ENCODE measurements around the gene SH3BP4.

SH3BP4 gene

DNA sequence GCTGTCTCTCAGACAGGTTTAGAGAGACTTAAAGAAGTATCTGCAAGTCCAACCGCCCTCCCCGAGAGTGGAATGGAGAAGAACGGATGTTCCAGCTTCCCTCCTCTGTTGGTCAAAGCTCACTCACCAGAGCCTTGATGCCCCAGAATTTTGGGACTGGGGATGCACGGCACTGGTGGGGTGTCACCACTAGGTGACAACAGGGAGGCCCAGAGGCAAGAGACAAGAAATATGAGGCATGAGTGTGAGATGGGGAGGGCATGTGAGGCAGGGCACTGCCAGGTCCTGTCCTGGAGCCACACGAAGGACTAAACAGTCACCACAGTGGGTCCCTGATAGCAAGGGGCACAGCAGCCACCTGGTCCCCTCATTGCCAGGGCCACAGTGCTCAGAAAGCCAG, 35.1 kb upstream of the SH3BP4 start:
- no peak for DNase-seq
- no peak overlapping the region for H3K4me2 ChIP-seq (ENCODE audit: low read length, poor library complexity, severe bottlenecking)
- peak overlapping the region; percentile 83 to 96 for H2BK12ac ChIP-seq (ENCODE audit: low read length in 2 of 2)
- no peaks in the 10 kb centered on the region for H3K9me3 ChIP-seq (ENCODE audit: control insufficient read depth, low read length)
- H2AK5ac ChIP-seq (ENCODE audit: low read length, severe bottlenecking), result peak overlapping the region; percentile 53
- H2BK5ac ChIP-seq (ENCODE audit: low read depth, low read length, poor library complexity, severe bottlenecking), result no peak overlapping the region
- 91% methylated on average over 5 of the region's 5 CpGs for WGBS
- no peaks in the 10 kb centered on the region for H3K79me1 ChIP-seq (replicated peaks; ENCODE audit: low read length, poor library complexity, severe bottlenecking)
- H3K27ac ChIP-seq (ENCODE audit: low read length, poor library complexity, severe bottlenecking), result no peak overlapping the region
- no peak overlapping the region for H3K18ac ChIP-seq (ENCODE audit: low read depth in 1 of 2, low read length in 2 of 2)
- peak overlapping the region; percentile 59 for H4K91ac ChIP-seq (ENCODE audit: low read length)
- peak overlapping the region; percentile 84 for H4K8ac ChIP-seq (ENCODE audit: low read length)
- H3K27me3 ChIP-seq (ENCODE audit: control insufficient read depth in 1 of 2, insufficient read depth in 1 of 2, low read length in 2 of 2), result no peaks in the 10 kb centered on the region
- H3K4me1 ChIP-seq (ENCODE audit: control insufficient read depth, insufficient read depth, low read depth, low read length), result peaks cover 3% of the 10 kb centered on the region
- H2BK120ac ChIP-seq (ENCODE audit: low read depth, low read length), result no peak overlapping the region
- H2AFZ ChIP-seq (ENCODE audit: low read depth, low read length), result no peak overlapping the region
- H3K4ac ChIP-seq (ENCODE audit: low read depth in 1 of 2, low read length in 2 of 2), result no peak overlapping the region
- peak overlapping the region; percentile 63 for H2BK15ac ChIP-seq (ENCODE audit: low read depth, poor library complexity, severe bottlenecking)
- H3K23ac ChIP-seq (ENCODE audit: low read length in 2 of 2), result no peak overlapping the region
- peaks cover 0 to 2% of the 10 kb centered on the region in 2 experiments for H3K36me3 ChIP-seq (ENCODE audit: control insufficient read depth in 1 of 2, insufficient read depth in 2 of 2, low read depth in 1 of 2, low read length in 2 of 2)
- H3K4me3 ChIP-seq (ENCODE audit: insufficient read depth in 1 of 2, low read depth in 1 of 2, low read length in 2 of 2), result no peak overlapping the region
- H3K9ac ChIP-seq (ENCODE audit: low read length), result no peak overlapping the region
- peak overlapping the region in 1 of 2 experiments; percentile 97 for H3K14ac ChIP-seq (ENCODE audit: low read length in 2 of 2)

DNA sequence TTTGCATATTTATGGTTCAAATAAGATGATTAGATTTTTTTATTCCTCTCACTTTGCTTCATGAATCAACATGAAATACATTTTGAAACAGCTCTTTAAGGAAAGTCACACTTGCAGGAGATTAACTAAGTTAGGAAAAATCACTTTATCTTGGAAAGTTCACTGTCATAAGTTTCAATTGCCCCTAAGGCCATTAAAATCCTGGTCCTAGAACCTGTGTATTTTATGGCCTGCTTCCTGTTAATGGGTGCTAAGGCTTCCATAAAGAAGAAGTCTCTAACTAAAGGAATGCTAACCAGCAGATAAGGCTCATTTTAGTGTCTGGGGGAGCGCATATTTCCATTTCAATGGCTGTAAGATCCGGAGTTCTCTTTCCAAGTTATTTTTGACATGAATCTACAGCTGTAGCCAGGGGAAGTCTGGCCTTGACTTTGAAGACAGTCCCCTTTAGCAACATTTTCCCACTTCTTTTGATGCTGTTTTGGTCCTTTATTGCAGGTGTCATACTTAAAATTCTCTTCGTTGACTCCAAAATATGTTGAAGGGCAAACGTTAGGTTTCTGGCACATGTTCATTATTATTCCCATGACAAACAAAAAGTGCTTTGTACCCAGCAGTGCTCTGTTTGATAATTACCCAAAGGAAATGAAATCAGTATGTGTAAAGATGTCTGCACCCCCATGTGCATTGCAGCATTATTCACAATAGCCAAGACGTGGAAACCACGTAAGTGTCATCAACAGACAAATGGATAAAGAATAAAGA, 34.4 kb upstream of the SH3BP4 start:
- H3K9me3 ChIP-seq (ENCODE audit: control insufficient read depth, low read length), result no peaks in the 10 kb centered on the region
- peaks cover 3% of the 10 kb centered on the region for H3K4me1 ChIP-seq (ENCODE audit: control insufficient read depth, insufficient read depth, low read depth, low read length)
- H2AFZ ChIP-seq (ENCODE audit: low read depth, low read length), result no peak overlapping the region
- H2AK5ac ChIP-seq (ENCODE audit: low read length, severe bottlenecking), result no peak overlapping the region
- no peak overlapping the region for H3K9ac ChIP-seq (ENCODE audit: low read length)
- H4K8ac ChIP-seq (ENCODE audit: low read length), result no peak overlapping the region
- peak; percentile 13 for DNase-seq
- no peak overlapping the region for H3K14ac ChIP-seq (ENCODE audit: low read length in 2 of 2)
- no peaks in the 10 kb centered on the region for H3K79me1 ChIP-seq (replicated peaks; ENCODE audit: low read length, poor library complexity, severe bottlenecking)
- no peak overlapping the region for H3K4me2 ChIP-seq (ENCODE audit: low read length, poor library complexity, severe bottlenecking)
- no peak overlapping the region for H2BK12ac ChIP-seq (ENCODE audit: low read length in 2 of 2)
- 61% methylated on average over 5 of the region's 6 CpGs for WGBS
- H4K91ac ChIP-seq (ENCODE audit: low read length), result no peak overlapping the region
- H2BK15ac ChIP-seq (ENCODE audit: low read depth, poor library complexity, severe bottlenecking), result no peak overlapping the region
- no peak overlapping the region for H3K27ac ChIP-seq (ENCODE audit: low read length, poor library complexity, severe bottlenecking)
- H3K4ac ChIP-seq (ENCODE audit: low read depth in 1 of 2, low read length in 2 of 2), result no peak overlapping the region
- H3K27me3 ChIP-seq (ENCODE audit: control insufficient read depth in 1 of 2, insufficient read depth in 1 of 2, low read length in 2 of 2), result no peaks in the 10 kb centered on the region
- H2BK5ac ChIP-seq (ENCODE audit: low read depth, low read length, poor library complexity, severe bottlenecking), result no peak overlapping the region
- no peak overlapping the region for H3K4me3 ChIP-seq (ENCODE audit: insufficient read depth in 1 of 2, low read depth in 1 of 2, low read length in 2 of 2)
- no peak overlapping the region for H3K23ac ChIP-seq (ENCODE audit: low read length in 2 of 2)
- peak overlapping the region in 1 of 2 experiments; percentile 21 for H3K18ac ChIP-seq (ENCODE audit: low read depth in 1 of 2, low read length in 2 of 2)
- peaks cover 0 to 2% of the 10 kb centered on the region in 2 experiments for H3K36me3 ChIP-seq (ENCODE audit: control insufficient read depth in 1 of 2, insufficient read depth in 2 of 2, low read depth in 1 of 2, low read length in 2 of 2)
- no peak overlapping the region for H2BK120ac ChIP-seq (ENCODE audit: low read depth, low read length)

DNA sequence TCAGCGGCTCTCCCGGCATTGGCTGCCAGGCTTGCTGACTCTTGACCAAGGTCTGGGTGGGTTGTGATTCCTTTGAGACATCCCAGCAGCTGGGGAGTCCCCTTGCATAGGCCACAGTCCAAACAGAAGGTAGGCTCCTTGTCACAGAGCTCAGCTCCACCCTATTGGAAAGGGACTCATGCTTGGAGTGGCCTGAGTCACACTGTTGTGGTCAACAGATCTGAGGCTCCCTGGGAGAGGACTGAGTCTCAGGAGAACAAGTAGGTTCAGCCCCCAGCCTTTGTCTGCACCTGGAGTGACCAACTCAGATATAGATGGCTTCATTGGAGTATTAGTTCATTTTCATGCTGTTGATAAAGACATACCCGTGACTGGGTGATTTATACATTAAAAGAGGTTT, 32.1 kb upstream of the SH3BP4 start:
- peak; percentile 29 for DNase-seq
- peaks cover 0 to 2% of the 10 kb centered on the region in 2 experiments for H3K36me3 ChIP-seq (ENCODE audit: control insufficient read depth in 1 of 2, insufficient read depth in 2 of 2, low read depth in 1 of 2, low read length in 2 of 2)
- H3K23ac ChIP-seq (ENCODE audit: low read length in 2 of 2), result no peak overlapping the region
- peaks cover 2% of the 10 kb centered on the region for H3K9me3 ChIP-seq (ENCODE audit: control insufficient read depth, low read length)
- no peak overlapping the region for H2AK5ac ChIP-seq (ENCODE audit: low read length, severe bottlenecking)
- H3K79me1 ChIP-seq (replicated peaks; ENCODE audit: low read length, poor library complexity, severe bottlenecking), result no peaks in the 10 kb centered on the region
- H3K27me3 ChIP-seq (ENCODE audit: control insufficient read depth in 1 of 2, insufficient read depth in 1 of 2, low read length in 2 of 2), result no peaks in the 10 kb centered on the region
- H2BK5ac ChIP-seq (ENCODE audit: low read depth, low read length, poor library complexity, severe bottlenecking), result no peak overlapping the region
- H4K91ac ChIP-seq (ENCODE audit: low read length), result peak overlapping the region; percentile 45
- H3K18ac ChIP-seq (ENCODE audit: low read depth in 1 of 2, low read length in 2 of 2), result no peak overlapping the region
- no peak overlapping the region for H3K14ac ChIP-seq (ENCODE audit: low read length in 2 of 2)
- H2BK120ac ChIP-seq (ENCODE audit: low read depth, low read length), result no peak overlapping the region
- H3K4me2 ChIP-seq (ENCODE audit: low read length, poor library complexity, severe bottlenecking), result no peak overlapping the region
- no peak overlapping the region for H3K4ac ChIP-seq (ENCODE audit: low read depth in 1 of 2, low read length in 2 of 2)
- H3K4me3 ChIP-seq (ENCODE audit: insufficient read depth in 1 of 2, low read depth in 1 of 2, low read length in 2 of 2), result no peak overlapping the region
- 99% methylated on average over 3 of the region's 3 CpGs for WGBS
- H3K4me1 ChIP-seq (ENCODE audit: control insufficient read depth, insufficient read depth, low read depth, low read length), result peaks cover 3% of the 10 kb centered on the region
- no peak overlapping the region for H4K8ac ChIP-seq (ENCODE audit: low read length)
- H2BK15ac ChIP-seq (ENCODE audit: low read depth, poor library complexity, severe bottlenecking), result no peak overlapping the region
- no peak overlapping the region for H2BK12ac ChIP-seq (ENCODE audit: low read length in 2 of 2)
- H3K27ac ChIP-seq (ENCODE audit: low read length, poor library complexity, severe bottlenecking), result no peak overlapping the region
- H3K9ac ChIP-seq (ENCODE audit: low read length), result no peak overlapping the region
- H2AFZ ChIP-seq (ENCODE audit: low read depth, low read length), result no peak overlapping the region

DNA sequence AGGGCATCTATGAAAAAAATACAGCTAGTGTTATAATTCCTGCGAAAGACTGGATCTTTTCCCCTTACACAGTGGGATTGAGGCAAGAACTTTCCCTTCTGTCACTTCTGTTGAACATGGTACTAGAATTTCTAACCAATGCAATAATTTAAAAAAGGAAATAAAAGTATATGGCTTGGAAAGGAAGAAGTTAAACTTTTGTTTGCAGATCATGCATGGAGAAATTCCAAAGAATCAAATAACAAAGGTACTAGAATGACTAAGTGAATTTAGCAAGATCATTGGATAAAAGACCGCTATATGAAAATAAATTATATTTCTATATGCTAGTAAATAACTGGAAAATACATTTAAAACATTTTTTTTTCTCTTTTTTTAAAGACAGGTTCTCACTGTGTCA, 31.0 kb upstream of the SH3BP4 start:
- no peak for DNase-seq
- 100% methylated on average over 1 of the region's 2 CpGs for WGBS

More for the DNA sequence above, 31.0 kb upstream of the SH3BP4 start:
- no peak overlapping the region for H2AFZ ChIP-seq (ENCODE audit: low read depth, low read length)
- H3K27ac ChIP-seq (ENCODE audit: low read length, poor library complexity, severe bottlenecking), result no peak overlapping the region
- H3K4me3 ChIP-seq (ENCODE audit: insufficient read depth in 1 of 2, low read depth in 1 of 2, low read length in 2 of 2), result no peak overlapping the region
- no peak overlapping the region for H3K4me2 ChIP-seq (ENCODE audit: low read length, poor library complexity, severe bottlenecking)
- peaks cover 0 to 2% of the 10 kb centered on the region in 2 experiments for H3K36me3 ChIP-seq (ENCODE audit: control insufficient read depth in 1 of 2, insufficient read depth in 2 of 2, low read depth in 1 of 2, low read length in 2 of 2)
- H3K9me3 ChIP-seq (ENCODE audit: control insufficient read depth, low read length), result peaks cover 6% of the 10 kb centered on the region
- H3K79me1 ChIP-seq (replicated peaks; ENCODE audit: low read length, poor library complexity, severe bottlenecking), result no peaks in the 10 kb centered on the region
- H4K8ac ChIP-seq (ENCODE audit: low read length), result no peak overlapping the region
- no peak overlapping the region for H2BK15ac ChIP-seq (ENCODE audit: low read depth, poor library complexity, severe bottlenecking)
- H3K9ac ChIP-seq (ENCODE audit: low read length), result no peak overlapping the region
- no peak overlapping the region for H2BK5ac ChIP-seq (ENCODE audit: low read depth, low read length, poor library complexity, severe bottlenecking)
- H3K4me1 ChIP-seq (ENCODE audit: control insufficient read depth, insufficient read depth, low read depth, low read length), result peaks cover 3% of the 10 kb centered on the region
- H2AK5ac ChIP-seq (ENCODE audit: low read length, severe bottlenecking), result no peak overlapping the region
- H3K4ac ChIP-seq (ENCODE audit: low read depth in 1 of 2, low read length in 2 of 2), result no peak overlapping the region
- no peak overlapping the region for H2BK12ac ChIP-seq (ENCODE audit: low read length in 2 of 2)
- no peak overlapping the region for H3K18ac ChIP-seq (ENCODE audit: low read depth in 1 of 2, low read length in 2 of 2)
- H3K14ac ChIP-seq (ENCODE audit: low read length in 2 of 2), result no peak overlapping the region
- no peak overlapping the region for H3K23ac ChIP-seq (ENCODE audit: low read length in 2 of 2)
- H2BK120ac ChIP-seq (ENCODE audit: low read depth, low read length), result no peak overlapping the region
- H3K27me3 ChIP-seq (ENCODE audit: control insufficient read depth in 1 of 2, insufficient read depth in 1 of 2, low read length in 2 of 2), result no peaks in the 10 kb centered on the region
- H4K91ac ChIP-seq (ENCODE audit: low read length), result no peak overlapping the region

All from mesenchymal stem cell (in vitro differentiated cells and primary cell).